T-helper 2 cell treated with Interferon-gamma antibody and Interleukin-4, amounts not matched to agents 100 ng/mL and 5 ng/mL, for 36 hours (primary cell): ENCODE results near the gene POLA1. TPM values are rescaled to one million over a fixed set of nuclear protein-coding genes. Genes with fewer than 3 reads are reported as not detected.

Experiments
- intact Hi-C: fragments of 100-400 bp; cut with micrococcal nuclease; formaldehyde crosslinking; loops from one replicate; pipeline ENCODE4 v1.15.1; 2023
- total RNA-seq: library from RNA; stranded (reverse); gene quantifications from 2 replicates; pipeline ENCODE4 v1.2.3, GENCODE V29; 2022

The POLA1 gene
- total RNA-seq, 1 donor from 2014 or later, result 38.7 TPM

DNA sequence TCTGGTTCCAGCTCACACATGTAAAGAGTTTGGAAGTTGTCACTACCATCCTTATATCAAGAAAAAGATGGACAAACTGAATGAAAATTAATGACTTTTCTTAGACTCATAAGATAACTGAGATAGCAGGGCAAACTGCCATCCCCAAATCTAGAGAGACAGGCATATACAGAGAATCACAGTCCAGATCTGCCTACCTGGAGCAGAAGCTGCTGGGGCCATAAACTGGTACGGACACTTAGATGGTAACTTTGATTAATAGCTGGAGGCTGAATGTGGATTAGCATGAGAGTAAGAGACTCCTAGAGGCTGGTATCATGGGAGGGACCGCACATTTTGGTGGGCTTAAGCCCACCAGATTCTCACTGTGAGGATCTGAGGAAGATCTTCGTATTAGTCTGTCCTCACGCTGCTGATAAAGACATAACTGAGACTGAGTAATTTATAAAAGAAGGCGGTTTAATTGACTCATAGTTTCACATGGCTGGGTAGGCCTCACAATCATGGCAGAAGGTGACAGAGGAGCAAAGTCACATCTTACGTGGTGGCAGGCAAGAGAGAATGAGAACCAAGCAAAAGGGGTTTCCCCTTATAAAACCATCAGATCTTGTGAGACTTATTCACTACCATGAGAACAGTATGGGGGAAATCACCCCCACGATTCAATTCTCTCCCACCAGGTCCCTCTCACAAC is 10.8 kb upstream of the POLA1 start:
- intact Hi-C loops, result no loop called here

DNA sequence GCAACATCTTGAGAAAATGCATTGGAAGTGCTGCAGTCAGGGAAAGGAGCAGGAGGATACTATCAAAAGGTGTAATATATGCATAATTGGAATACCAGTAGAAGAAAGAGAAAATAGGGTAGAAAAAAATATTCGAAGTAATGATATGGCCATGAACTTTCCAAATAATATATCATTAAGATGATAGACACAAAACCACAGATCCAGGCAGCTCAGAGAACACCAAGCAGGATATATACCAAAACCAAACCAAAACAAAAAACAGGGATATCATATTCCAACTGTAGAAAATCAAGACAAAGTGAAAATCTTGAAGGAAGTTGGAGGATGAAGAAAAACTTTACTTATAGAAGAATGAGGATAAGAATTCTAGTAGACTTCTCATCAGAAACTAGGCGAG is 9.7 kb upstream of the POLA1 start:
- intact Hi-C loops, result no loop called here

DNA sequence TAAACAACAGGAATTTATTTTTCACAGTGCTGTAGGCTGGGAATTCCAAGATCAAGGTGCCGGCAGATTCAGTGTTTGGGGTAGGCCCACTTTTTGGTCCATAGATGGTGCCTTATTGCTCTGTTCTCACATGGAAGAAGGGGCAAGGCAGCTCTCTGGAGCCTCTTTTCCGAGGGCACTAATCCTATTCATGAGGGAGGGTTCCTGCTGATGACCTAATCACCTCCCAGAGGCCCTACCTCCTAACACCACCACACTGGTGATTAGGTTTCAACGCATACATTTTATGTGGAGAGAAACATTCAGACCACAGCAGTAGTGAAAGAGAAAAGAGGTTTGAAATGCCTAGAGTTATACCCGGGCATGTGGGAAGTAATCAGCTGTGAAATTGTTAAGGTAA is 1.4 kb upstream of the POLA1 start:
- intact Hi-C loops, result loop anchor here (2.0 to 5.0 kb wide), 4 partner anchors 16 to 295 kb away; partner anchors contain the start of gene PCYT1B

DNA sequence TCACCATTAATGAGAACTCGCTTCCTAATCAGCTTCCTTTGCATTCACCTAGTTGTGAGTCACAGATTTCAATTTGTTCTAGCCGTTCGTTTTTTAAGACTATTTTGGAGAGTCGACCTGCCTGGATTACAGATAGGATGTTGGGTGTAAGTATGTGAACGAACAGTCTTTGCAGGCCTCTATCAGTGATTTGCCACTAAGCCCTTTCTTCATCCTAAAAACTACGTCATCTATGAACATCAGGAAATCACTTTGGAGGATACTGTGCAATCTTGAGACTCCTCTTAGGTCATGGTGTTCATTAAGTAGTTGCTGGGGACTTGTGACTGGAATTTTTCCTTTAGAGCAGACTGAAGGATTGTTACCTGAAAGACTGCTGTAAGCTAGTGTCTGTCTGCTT is 1.1 kb downstream of the POLA1 start:
- intact Hi-C loops, result loop anchor here (5.0 kb wide), 3 partner anchors 48 to 298 kb away; partner anchors contain the start of gene PCYT1B

DNA sequence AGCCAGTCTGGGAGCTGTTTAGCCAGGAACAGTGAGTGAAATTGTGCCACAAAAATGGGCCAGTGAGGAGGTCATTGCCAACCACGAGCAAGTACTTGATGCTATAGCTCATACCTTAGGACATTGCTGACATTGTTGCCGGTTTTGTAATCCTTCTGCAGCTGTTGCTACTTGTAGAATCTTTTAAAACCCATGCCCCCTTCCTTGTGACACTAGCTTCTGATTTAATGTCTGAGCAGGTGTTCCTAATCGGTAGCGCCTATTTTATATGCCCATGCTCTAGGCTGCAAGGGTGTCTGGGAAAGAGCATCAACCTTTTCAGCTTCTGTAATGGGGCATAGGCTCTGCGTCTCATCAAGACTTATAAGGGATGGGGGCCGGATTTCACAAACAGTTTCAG is 2.6 kb downstream of the POLA1 start:
- intact Hi-C loops, result no loop called here

DNA sequence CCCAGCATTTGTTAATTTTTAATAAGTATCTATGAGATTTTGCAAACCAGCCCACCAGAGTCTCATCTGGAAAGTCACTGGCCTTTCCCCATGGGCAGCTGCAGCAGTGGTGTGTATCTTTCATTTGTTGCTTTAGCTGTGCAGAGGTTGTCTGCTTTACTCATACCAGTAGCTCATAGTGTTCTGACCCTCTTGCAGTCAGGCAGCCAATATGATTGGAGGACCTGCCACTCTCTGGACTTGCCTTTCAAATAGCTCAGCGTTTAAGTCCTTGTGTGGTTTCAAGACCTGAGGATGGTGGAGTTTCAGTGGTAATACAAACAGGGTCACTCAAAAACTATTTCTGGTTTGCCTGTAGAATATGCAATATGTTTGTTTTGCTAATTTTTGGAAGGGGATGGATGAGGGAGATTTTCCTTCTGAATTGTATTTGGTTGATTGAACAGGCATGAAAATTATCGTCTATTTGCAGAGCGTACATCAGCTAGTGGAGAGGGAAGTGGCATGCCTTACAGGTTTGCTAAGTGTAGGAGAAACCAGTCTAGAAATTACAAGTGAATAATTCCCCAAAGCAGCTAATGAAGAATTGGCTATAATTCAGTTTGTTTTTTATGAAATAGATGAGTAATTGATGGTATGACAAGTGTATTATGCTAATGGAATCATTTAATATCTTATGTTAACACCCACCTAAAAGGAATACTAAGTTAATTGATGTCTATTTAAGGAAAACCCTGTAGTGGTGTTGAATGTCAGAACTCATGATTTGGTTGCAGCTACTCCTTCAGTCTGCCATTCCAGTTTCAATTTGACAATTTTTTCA is 8.9 kb downstream of the POLA1 start:
- intact Hi-C loops, result no loop called here

DNA sequence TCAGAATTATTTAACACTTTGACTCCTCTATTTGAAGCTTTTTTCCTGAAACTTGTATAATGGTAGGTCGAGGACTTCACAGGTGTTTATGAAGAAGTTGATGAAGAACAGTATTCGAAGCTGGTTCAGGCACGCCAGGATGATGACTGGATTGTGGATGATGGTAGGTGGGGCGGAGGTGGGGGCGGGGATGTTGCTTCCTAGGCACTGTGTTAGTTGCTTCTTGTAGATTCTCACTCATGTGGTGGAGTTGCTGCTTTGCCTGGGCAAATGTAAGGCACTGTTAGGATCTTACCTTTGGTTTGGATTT is 9.4 kb downstream of the POLA1 start:
- intact Hi-C loops, result no loop called here

DNA sequence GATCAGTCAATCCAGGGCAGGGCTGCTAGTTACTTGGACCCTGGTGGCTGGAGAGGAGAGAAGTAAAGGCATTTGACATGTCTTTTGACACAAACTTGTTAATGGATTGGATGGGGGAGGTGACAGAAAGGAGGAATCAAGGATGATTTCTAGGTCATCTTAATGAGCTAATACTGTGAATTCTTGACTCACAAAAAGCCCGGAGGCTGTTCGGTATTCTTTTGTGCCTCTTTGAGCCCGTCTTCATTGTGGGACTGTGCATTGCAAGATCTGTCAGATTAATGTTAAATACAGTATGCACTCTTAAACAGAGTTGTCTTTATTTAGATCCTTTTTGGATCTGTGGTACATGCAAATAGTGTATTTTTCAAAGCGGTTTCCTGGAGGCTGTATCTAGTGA is 25.1 kb downstream of the POLA1 start:
- intact Hi-C loops, result no loop called here

DNA sequence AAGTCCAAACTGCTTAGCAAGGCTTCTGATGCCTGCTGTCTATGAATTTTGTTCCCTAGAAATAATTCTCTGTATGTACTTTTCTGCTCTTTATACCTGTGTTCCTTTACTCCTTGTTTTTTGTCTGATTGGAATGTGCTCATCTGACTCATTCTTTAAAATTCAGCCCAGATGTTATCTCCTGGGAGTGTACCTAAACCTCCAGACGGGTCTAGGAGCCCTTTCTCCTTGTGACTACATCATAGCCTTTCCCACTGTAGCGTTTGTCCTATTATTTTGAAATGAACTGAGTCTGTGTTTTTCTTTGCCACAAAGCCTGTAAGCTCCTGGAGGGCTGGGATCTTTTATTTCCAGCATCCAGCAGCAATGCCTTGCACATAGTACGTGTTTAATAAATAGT is 26.3 kb downstream of the POLA1 start:
- intact Hi-C loops, result no loop called here

DNA sequence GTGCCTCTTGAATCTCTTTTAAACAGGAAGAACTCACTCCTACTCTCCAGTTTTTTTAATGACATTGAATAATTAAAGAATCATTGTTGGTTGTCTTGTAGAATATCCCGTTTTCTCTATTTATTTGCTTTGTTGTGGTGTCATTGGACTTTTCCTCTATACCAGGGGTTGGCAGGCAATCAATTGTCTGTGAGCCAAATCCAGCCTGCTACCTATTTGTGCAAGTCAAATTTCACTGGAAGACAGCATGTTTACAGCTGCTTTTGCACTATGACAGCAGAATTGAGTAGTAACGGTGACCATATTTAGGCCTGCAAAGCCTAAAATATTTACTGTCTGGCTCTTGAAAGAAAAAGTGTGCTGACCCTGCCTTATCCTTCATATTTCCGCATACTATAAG is 34.8 kb downstream of the POLA1 start:
- intact Hi-C loops, result no loop called here

DNA sequence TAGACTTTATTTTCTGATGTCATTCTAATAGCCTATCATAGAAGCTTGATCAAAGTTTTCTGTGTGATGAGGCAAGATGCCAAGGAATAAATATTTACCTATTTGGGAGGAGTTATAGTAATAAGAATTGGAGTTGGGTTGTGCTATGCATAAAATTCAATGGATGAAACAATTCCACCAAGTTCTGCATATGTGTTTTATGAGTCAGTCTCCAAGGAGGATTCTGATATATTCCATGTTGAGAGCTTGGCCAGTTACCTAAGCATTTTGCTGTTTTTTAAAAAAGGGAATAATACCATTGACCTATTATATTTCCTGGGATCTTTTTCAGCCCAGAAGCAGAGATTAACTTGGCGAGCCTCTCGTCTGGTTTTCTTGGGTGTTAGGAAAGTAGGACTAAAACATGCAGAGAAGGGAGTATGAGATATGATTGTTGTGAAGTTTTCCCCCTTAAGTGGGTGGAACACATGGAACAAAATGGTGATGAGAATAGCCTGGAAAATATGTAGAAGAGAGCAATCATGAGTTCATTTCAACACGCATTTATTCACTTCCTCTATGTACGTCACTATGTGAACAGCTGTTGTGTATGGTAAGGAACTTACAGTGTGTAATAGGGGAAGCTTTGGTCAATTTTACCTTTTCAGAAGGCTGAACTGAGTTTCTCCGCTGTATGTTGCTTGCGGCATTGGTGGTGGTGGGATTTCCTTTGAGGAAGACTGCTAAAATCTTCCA is 39.2 kb downstream of the POLA1 start:
- intact Hi-C loops, result no loop called here

DNA sequence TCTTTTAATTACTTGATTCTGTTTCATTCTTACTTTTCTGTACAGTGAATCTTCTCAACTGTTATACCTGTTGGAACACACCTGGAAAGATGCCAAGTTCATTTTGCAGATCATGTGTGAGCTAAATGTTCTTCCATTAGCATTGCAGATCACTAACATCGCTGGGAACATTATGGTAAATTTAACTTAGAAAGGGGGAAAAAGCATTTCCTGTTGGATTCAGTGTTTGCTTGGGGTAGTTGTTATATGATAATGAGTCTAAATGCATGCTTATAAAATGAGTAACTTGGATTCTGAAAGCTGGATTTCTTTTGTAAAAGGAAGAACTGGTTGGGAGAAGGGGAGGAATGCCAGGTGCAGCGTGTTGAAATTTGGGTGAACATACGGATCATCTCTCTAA is 47.6 kb downstream of the POLA1 start:
- intact Hi-C loops, result no loop called here

DNA sequence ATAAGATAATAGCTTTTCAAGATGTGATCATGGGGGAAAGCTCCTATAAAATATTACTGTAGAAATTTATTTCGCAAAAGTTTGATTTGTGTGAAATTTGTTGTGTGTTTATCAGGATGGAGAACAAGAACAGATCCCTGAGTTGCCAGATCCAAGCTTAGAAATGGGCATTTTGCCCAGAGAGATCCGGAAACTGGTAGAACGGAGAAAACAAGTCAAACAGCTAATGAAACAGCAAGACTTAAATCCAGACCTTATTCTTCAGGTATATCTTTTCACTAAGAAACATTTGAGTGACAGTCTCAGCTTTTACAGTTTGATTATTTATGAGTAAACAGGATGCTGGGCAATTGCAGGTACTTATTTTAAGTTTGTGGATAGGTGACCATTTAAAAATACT is 54.5 kb downstream of the POLA1 start:
- intact Hi-C loops, result no loop called here

DNA sequence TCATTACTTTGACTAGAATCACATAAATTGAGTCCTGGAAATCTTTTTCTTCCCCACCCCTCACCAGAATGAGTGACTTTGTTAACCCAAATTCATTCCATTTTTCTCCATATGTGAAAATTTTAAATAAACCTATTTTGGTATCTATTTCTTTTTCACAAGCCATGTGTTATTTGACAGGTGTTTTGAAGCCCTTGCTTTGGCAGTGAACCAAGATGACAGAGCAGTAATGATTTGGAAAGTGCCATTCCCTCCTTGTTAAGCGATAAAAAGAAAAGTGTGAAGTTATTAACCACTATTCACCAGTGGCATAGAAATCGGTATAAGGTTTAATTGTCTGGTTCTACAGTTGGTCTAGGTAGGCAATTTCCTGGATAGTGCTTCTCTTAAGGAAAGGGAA is 66.1 kb downstream of the POLA1 start:
- intact Hi-C loops, result no loop called here

DNA sequence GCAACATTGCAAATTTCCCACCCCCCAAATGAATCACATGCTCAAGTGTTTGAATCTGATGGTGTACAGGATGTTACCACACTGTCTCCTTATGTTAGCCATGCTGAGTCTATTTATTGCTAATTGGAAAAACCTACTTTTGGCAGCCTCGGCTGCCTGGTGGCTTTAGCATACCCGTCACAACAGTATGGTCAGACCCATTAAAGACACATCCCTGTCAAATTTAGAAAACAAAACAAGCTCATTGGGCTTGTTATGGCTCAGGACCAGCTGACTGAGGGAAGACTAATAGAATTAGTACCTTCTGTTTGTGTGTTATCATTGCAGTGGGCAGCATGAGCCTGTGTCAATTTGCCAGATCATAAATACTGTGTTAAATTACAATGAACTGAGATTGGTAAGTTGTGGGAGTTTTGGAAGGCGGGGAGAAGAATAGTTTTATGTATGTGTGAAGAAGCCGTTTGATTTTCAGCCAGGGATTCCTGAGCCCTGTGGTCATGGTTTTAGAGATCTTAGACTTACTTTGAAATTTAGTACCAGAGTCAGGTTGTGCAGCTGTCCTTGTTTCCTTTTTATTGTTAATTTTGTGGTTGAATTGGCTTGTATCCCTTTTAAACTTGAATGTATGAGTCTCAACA is 66.8 kb downstream of the POLA1 start:
- intact Hi-C loops, result no loop called here

DNA sequence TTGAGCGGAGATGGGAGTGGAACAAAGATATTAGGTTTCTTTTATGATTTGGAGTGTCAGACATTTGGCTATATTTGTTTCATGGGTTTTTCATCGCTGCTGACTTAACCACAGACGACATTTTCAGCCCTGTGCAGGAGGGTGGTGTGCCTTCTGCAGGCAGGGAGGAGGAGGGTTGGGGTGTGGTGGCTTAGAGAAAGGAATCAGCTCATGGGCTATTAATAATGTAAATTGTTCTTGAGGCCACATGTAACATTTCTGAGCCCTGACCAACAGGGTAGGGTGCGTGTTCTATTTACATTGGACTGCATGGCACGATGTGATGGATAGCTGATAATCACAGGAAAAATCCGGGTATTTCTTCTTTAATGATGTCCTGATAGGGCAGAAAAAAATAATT is 67.6 kb downstream of the POLA1 start:
- intact Hi-C loops, result no loop called here

DNA sequence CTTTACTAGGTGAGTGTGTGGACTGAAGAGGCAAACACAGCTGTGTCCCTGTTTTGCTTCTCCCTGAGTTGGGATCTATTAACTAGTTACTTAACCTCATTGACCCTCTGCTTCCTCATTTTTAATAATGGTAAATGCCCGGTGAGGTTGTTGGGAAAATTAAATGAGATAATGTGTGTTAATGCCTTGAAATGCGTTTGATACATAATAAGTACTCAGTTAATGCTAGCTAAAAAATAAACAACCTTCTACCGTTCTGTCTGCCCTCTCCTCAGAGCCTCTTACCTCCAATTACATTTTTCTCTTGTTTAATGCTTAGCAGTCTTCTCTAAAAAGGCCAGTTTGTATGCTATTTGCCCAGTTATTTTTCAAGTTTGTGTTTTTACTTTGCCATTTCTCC is 70.3 kb downstream of the POLA1 start:
- intact Hi-C loops, result no loop called here

DNA sequence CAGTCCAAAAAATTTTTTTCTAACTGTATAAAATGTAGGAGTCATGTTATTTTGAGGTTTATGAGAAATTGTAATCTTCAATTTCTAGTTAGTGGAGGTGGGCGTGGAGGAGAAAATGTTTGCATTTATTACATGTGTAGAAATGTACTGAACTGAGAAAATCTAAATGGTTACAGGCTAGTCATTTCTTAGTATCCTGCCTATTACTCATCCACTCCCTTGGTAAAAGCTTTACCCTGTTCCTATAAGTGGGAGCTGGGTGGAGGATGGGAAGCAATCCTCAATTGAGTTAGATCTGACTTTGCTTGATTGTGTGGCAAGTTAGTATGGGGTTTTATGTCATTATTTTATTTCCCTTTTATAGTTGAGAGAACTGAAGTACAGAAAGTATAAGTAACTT is 73.8 kb downstream of the POLA1 start:
- intact Hi-C loops, result no loop called here

DNA sequence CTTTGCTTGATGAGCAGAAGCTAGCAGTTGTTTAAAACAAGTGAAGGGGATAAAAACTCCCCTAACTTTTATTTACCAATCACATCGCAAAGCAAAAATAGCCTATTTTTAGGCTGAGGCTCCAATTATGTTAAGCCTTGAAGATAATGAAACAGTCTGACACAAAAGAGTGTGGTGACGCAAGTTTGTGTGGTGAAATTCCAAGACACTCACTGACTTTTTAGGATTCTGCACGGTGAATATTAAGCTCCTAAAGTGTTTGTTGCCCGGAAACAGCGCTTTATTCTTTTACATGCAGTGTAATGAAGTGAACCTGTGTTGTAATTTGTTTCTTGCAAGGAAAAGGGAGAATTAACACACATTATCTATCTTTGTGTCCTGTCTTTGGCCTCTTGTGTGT is 74.8 kb downstream of the POLA1 start:
- intact Hi-C loops, result no loop called here

DNA sequence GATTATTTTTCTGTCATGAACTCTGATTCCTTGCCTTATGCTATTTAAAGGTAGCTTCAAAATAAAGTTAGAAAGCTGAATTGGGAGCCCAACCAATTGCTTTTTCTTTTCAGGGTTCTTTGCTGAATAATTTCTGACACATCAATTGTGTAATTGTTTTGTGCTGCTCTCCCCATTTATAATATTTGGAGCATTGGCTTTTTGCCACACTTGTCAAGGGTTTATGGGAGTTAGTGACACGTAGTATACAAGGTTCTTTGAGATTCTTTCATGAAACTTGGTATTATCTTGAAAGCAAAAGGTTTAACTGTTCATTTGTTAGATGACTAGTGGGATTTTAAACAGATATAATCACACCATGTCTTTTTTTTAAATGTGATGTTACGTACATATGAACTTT is 80.9 kb downstream of the POLA1 start:
- intact Hi-C loops, result no loop called here

DNA sequence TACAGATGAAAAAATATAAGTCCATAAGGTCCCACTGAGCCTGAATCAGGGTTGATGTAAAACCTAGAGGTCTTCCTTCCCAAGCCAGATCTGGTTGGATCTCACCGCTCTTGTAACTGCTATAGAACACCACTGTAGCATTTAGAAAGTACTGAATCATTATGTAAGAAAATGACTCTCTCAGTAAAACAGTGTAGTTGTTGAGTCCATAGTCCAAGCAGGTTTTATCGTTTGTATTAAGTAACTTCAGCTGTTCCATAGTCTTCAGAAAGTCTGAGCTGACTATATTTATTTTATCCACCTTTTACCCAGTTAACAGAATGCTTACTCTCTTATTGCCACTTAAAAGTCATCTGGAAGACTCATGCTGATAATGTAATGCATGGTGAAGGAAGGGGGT is 82.2 kb downstream of the POLA1 start:
- intact Hi-C loops, result no loop called here

DNA sequence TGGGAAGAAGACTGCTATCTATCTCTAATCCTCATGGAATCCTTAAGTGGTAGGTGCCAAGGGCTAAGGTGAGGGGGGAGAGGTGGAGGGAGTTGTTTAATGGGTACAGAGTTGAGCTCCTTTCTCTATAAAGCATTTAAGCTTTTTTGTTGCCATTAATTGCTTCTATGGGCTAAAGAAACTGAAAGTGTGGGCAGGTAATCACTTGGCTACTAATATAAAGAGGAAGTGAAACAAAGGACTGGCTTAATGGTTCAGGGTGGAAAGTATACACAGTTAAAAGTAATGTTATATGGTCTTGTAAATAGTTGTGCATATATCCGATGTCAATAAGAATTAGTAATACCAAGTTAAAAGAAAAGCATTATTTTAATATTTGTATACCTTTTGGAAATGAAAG is 83.9 kb downstream of the POLA1 start:
- intact Hi-C loops, result no loop called here
